HG03135 (cell line): Measurements from ENCODE around the gene PAK4.
"Not testable (repeated sequence)": the region's sequence is repeated elsewhere in the genome, so short reads cannot be mapped to it uniquely, and the experiment has no call there.

Source experiments
- ATAC-seq: cut with Tn5 transposase; IDR thresholded peaks from one replicate; pipeline ENCODE4 v1.9.1; 2021; ENCODE audit warnings: mild to moderate bottlenecking, moderate library complexity; ENCODE audit not compliant: unreplicated experiment

The PAK4 gene

DNA sequence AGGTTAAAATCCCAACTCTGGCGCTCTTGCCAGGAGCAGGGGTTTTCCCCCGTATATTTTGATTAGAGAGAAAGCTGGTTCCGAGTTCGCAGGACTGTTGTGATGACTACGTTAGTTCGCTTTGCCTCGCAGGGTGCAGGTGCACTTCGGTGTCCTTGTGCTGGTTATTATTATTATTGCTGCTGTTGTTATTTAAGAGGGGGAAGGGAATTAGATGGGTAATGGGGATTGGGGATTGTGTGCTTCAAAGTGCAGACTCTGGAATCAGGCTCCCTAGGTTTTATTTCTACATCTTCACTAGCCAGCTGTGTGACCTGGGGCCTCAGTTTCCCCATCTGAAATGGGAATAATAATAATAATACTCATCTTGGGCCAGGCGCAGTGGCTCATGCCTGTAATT lies 26.2 kb upstream of the PAK4 start:
- ATAC-seq, result no peak

DNA sequence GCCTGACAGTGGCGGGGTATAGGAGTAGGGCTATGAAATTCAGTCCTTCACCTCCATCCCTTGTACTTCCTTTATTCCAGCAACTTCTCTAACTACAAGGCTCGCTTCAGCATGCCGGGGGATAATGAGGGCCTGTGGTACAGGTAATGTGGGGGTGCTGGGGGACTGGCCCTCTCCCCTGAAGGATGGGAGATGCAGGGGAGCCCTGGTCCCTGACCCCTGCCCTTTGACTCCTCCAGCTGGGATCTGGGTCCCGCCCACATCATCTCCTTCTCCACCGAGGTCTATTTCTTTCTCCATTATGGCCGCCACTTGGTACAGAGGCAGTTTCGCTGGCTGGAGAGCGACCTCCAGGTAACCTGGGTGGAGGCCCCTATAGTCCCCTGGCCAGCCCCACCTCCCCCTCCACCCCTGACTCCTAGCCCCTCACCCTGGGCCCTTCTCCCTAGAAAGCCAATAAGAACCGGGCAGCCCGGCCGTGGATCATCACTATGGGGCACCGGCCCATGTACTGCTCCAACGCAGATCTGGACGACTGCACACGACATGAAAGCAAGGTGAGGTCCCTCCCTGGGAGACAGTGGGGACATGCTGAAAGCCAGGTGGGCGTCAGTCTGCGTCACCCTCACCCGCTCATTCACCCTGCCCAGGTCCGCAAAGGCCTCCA lies 25.0 kb upstream of the PAK4 start:
- no peak for ATAC-seq

DNA sequence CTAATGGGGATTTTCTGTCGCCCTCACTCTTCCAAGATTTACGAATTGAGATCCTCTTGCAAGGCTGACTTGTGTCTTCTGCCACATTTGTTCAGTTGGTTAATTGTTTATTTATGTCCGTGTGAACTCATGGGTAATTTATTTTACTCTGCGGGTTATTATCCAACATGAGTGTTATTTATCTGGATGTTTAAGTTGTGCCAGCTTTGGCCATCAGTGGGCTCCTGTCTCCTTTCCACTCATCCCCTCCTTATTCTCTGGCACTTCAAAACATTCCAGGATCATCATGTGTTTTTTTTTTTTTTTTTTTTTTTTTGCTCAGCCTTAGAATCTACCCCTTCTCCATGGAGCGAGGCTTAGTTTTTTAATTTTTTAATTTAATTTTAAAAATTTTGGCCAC lies 22.4 kb upstream of the PAK4 start:
- ATAC-seq, result no peak

DNA sequence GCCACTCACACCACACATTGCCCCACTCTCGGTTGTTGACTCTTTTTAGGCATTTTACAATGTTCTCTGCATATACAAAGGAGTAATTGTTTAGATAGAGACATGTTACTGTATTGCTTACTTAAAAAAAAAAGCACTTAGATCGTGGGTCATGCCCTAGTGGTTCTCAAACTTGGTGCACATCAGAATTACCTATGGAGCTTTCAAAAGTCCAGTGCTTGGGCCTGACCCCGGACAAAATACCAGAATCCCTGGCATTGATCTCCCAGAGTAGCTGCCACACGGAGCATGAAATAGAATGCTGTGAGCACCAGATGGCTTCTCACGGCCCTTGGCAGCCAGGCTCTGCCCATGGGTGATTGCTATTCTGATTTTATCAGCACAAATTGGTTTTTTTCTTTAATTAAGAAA lies 21.4 kb upstream of the PAK4 start:
- no peak for ATAC-seq

DNA sequence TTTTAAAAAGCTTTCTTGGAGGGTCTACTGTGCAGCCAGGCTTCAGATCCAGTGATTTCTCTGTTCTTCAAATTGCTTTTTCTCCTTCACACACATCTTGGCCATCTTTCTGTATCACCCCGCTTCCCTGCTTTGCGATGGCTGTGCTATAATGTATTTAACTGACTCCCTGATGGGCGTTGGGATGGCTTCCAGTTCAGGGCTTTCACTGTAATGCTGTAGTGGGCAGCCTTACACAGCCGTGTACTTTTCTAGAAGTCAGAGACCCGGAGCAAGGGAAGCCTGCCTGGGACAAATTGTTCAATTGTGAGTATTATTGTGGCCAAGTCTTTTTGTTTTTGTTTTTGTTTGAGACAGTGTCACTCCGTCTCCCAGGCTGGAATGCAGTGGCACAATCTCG lies 19.4 kb upstream of the PAK4 start:
- ATAC-seq, result no peak

DNA sequence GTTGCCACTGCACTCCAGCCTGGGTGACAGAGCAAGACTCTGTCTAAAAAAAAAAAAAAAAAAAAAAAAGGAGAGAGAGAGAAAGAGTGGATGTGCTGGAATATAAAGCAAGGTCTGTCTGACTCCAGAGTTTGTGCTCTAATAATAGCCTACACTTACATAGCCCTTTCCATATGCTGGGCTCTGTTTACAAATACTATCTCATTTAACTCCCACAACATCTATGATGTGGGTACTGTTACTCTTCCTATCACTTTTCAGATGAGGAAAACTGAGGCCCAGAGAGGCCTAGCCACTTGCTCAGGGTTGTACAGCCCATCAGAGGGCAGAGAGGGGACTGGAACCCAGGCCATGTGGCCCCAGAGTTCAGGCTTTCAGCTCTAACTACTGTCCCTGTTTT lies 15.9 kb upstream of the PAK4 start:
- ATAC-seq, result no peak

DNA sequence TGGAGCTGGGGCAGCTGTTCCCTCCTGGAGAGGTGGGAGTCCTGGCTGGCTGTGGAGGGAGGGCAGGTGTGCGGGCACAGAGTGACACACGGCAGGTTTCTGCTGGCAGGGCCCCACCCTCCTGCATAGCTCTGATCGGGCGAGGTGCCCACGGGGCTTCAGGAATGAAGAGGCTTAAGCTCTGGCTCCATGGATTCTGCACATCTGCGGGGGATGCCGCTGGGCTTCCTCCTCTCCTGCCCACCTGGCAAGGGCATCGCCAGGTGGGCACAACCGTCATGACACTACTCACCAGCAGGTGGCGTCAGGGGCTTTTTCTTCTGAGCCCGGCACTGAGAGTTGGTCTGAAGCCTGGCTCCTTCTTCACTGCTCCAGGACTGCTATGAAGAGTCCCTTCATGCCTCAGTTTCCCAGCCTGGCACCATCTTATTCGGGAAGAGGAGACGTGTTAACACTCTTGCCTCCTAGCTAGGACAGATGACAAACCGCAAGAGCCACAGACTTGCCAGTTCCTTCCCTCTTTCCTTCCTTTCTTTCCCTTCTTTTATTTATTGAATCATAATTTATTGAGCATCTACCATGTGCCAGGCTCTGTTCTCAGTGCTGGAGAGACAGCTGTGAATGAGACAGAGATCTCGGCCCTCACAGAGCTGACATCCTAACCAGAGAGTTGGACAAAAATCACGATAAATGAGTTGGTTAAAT lies 15.2 kb upstream of the PAK4 start:
- ATAC-seq, result no peak

DNA sequence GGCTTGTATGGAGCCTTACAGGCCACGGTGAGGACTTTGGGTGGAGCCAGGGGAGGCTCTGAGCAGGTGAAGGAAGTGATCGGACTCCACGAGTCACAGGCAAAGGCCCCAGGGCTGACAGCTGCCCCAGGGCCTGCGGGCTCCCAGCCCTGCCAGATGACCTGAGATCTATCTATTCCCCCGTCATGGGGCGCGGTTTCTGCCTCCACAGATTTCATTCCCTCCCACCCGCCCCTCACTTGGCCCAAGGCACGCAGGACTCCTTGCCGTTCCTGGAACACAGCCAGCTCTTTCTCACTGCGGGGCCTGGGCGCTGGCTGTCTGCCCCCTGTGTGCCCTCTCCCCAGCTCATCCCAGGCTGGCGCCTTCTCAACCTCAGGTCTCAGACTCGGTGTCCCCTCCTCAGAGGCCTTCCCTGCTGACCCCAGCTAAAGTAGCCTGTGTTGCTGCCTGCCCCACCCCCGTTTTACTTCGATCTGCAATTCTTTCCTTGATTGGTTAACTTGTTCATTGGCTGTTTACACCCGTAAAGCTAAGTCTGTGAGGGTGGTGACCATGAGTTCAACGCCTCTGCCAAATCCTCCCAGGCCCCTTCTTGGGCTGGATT lies 13.9 kb upstream of the PAK4 start:
- ATAC-seq, result no peak

DNA sequence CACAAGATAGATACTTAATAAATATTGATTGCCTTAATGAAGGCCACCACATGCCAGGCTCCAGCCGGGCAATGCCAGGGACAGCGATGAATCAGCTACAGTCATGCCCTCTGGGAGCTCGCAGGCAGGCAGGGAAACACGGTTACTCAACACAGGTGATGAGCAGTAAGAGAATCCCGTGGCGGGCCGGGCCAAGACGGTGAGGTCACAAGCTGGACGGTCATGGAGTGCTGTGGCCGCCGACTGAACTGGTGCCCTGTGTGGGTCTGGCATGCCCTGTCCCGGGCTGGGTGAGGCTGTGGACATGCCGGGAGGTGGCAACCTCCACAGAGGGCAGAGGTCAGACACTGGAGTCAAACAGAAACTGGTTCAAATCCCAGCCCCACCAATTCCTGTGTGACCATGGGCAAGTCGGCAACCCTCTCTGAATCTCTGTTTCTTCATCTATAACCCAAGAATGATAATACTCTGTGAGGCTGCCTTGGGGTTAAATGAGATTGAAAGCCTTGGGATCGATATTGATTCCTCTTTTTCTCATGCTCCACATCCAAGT lies 13.2 kb upstream of the PAK4 start:
- ATAC-seq, result no peak

DNA sequence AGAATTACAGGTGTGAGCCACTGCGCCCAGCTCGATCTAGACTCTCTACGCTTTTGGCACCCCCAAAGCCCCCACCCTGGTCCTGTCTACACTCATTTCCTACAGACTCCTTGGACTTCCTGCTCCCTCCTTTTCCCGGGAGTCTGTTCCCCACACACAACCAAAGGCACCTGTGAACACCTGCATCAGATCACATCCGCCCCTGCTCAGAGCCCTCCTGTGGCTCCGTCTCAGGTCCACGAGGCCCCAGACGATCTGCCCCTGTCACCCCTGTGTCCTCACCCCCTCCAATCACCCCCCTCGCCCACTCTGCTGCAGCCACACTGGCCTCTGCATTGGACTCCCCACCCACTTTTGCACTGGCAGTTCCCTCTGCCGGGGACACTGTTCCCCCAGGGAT lies 12.4 kb upstream of the PAK4 start:
- no peak for ATAC-seq

DNA sequence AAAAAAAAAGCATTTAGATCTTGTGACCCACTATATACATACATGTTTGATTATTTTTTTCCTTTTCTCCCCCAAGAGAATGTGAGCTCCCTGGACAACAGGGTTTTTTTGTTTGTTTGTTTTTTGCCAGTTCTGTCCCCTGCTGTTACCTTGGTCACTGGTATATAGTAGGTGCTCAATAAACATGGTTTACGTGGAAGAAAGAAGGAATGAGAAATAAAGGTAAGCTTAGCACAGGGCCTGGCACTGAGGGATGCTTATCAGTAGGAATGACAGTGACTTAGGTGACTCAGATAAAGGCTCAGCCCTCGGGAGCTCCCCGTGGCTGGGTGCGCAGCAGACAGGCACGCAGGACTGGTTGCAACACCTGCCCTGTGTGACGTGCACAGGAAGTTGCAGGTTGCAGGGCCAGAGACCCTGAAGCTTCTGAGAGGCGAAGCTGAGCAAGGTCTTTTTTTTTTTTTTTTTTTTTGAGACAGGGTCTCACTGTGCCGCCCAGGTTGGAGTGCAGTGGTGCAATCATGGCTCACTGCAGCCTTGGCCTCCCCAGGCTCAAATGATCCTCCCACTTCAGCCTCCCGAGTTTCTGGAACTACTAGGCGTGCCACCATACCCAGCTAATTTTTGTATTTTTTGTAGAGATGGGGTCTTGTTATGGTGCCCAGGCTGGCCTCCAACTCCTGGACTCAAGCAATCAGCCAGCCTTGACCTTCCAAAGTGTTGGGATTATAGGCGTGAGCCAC lies 10.3 kb upstream of the PAK4 start:
- ATAC-seq, result no peak

DNA sequence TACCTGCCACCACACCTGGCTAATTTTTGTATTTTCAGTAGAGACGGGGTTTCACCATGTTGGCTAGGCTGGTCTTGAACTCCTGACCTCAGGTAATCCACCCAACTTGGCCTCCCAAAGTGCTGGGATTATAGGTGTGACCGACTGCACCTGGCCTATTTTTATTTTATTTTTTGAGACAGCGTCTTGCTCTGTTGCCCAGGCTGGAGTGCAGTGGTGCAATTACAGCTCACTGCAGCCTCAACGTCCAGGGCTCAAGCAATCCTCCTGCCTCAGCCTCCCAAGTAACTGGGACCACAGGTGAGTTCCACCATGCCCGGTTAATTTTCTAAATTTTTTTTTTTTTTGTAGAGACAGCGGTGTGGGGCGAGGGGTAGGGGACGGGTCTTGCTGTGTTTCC lies 8.6 kb upstream of the PAK4 start:
- ATAC-seq, result not testable (repeated sequence)

DNA sequence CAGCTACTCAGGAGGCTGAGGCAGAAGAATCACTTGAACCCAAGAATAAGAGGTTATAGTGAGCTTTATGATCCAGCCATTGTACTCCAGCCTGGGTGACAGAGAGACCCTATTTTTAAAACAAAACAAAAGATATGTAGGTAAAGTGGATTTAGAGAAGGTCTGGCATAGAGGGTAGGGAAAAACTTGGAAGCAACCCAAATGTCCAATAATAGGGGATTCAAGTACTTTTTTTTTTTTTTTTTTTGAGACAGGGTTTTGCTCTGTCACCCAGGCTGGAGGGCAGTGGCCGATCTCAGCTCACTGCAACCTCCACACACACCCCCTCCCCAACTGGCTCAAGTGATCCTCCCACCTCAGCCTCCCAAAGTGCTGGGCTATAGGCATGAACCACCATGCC lies 5.8 kb upstream of the PAK4 start:
- no peak for ATAC-seq

DNA sequence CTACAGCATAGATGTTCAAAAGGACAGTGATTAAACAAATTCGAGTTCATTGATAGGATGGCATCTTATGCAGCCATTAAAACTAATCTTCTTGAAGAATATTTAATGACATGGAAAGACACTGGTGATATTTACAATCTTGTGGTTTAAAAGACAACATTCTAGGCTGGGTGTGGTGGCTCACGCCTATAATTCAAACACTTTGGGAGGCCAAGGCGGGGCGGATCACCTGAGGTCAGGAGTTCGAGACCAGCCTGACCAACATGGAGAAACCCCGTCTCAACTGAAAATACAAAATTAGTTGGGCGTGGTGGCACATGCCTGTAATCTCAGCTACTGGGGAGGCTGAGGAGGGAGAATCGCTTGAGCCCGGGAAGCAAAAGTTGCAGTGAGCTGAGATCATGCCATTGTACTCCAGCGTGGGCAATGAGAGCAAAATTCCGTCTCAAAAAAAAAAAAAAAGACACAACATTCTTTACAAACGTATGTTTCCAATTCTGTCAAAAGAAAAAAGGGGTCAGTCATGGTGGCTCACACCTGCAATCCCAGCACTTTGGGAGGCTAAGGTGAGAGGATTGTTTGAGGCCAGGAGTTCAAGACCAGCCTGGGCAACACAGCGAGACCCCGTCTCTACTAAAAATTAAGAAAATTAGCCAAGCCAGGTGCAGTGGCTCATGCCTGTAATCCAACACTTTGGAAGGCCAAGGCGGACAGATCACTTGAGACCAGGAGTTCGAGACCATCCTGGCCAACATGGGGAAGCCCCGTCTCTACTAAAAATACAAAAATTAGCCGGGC lies 2.5 kb upstream of the PAK4 start:
- ATAC-seq, result no peak

DNA sequence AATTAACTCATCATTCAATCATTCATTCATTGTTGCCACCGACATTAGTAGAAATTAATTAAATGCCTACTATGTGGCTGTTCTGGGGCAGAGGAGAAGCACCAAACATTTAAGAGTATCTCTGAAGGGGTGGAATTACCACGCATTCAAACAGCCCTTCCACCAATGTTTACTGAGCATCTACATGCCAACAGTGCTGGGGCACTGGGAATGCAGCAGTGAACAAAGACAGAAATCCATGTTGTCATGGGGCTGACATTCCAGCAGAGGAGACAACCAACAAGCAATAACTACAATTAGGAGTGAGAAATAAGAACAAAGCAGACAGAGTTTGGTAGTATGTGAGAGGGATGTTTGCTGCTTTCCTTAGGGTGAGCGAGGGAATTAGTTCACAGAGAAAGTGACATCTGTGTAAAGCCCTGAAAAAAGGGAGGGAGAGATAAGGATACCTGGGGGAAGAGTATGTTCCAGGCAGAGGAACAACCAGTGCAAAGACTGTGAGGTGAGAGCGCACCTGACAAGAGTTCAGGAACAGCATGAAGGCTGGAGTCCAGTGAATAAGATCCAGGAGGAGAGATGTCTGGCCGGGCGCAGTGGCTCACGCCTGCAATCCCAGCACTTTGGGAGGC lies 1.3 kb upstream of the PAK4 start:
- ATAC-seq, result no peak

DNA sequence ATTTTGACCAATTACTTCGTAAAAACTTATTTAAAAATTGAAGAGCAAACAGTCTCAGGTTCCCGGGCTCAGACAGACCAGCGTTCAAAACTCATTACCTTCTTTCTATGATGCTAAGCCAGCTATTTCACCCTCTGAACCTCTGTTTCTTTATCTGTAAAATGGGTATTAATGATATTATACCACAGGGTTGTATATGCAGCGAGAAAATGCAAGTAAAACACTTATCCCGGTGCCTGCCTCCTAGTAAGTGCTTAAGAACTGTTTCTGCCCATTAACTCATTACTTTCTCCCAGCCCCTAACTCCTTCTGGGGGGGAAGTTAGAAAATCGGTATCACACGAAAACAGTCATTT lies 410 bp upstream of the PAK4 start:
- ATAC-seq, result no peak

DNA sequence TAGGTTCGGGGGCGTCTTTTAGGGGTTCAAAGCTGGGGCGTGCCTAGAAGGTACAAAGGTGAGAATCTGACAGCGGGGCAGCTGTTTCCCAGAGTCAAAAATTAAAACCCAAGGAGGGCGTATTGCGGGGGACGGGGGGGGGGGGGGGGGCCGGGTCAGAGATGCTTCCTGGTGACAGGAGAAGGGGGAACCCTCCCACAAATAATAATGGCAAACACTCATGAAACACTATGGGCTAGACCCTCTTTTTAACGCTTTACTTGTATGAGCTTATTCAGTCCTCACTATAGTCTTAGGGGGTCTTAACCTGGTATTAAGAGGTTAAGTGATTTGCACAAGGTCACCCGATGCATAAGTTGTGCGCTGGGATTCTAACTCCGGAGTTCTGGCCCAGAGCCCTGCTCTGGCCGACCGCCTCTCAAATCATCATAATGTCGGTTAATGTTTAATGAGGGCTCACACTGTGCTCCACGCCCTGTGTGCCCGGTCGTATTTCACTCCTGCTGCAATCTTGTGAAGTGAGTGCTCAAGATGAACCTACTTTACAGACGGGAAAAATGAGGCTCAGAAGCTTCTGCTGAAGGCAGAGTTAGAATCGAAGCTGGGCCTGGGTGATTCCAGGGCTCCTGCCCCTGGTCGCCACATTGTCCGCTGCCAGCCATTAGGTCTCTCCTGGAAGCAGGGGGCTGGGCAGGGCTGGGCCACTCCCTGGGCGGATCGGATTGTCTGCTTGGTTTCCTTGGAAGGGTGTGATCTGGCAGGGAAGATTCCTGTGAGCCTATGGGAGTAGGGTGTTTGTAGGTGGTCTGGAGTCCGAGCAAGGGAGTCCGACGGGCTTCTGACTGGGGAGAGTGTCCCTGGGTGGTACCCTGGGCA lies 964 bp downstream of the PAK4 start:
- ATAC-seq, result no peak

DNA sequence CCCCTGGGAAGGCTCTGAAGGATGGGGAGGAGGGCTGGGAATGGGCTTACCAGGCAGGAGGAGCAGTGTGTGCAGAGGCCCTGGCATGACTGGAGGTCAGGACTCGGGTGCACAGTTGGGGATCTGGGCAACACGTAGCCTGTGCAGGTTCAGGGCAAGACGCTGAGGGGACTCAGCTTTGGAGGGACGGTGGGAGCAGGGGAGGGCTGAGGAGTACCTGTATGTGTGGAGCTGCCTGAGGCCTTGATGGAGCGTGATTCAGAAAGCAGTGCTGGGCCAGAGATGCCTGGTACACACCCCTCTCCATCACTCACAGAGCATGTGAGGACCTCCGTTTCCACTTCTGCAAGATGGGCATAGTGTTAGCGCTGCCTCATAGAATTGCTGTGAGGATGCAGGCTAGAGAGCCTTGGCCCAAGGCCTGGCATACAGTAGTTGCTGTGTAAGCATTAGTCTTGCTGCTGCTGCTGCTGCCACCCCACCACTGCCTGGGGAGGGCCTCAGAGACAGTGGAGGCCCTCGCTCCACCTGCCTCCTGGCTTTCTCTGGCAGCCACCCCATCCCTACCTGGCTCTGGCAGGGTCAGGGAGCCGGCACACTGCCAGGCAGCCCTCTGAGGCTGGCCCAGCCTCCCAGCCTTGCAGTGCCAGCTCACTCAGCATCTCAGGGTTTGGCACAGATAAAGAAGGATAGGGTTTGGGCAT lies 2.4 kb downstream of the PAK4 start:
- no peak for ATAC-seq
